ENCODE data around the gene SLC44A3. TPM values are rescaled to one million over a fixed set of nuclear protein-coding genes. Genes with fewer than 3 reads are reported as not detected.

Gene SLC44A3, protein sequence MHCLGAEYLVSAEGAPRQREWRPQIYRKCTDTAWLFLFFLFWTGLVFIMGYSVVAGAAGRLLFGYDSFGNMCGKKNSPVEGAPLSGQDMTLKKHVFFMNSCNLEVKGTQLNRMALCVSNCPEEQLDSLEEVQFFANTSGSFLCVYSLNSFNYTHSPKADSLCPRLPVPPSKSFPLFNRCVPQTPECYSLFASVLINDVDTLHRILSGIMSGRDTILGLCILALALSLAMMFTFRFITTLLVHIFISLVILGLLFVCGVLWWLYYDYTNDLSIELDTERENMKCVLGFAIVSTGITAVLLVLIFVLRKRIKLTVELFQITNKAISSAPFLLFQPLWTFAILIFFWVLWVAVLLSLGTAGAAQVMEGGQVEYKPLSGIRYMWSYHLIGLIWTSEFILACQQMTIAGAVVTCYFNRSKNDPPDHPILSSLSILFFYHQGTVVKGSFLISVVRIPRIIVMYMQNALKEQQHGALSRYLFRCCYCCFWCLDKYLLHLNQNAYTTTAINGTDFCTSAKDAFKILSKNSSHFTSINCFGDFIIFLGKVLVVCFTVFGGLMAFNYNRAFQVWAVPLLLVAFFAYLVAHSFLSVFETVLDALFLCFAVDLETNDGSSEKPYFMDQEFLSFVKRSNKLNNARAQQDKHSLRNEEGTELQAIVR
- polyA plus RNA-seq (0.28 TPM in 1 of 2 replicates, not detected in the other), polyA minus RNA-seq (not detected in 2 replicates)

DNA sequence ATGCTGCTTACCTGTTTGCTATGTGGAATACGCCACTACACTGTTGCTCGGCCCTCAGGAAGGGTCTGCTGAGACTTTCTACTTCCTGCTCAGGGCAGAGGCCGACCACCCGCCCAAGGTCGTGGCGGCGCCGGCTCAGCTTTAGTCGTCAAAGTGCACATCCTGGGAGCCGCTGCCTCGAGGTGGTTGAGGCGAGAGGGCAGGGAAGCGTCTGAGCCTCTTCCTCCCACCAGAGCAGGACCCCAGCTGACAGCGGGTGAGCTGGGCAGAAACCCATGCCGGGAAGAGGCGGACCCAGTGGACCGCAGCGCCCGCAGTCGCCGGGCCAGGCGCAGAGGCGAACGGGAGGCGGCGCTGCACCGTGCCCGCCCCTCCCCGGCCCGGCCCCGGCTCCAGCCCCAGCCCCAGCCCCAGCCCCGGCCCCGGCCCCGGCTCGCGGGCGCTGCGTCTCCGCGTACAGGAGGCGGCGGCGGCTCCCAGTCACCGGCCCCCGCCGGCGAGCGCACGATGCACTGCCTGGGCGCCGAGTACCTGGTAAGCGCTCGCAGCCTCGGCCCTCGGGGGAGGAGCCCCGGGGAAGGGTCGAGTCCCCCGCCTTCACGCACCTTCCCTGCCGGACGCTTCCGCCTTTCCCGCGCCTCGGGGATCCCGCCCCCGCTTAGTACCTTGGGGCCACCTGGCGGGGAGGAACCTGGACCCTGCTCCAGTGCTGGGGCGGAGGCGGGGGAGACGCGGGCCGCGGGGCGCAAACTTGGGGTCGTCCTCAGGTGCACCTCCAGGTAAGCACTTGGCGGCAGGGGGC lies at the start of gene SLC44A3:
TSS of gene SLC44A3 (plus strand) at position 413 of the 802 bp plus-strand sequence. CDS start at position 508, 95 bp downstream.
- Histone ChIP-seq H3K79me2 (replicated peaks; ENCODE audit: insufficient read depth, low read length) (no peaks in the 10 kb centered on the region), H3K27ac (ENCODE audit: low read length) (no peak within 1 kb of the TSS), H3K4me3 (ENCODE audit: low read length) (peak within 1 kb of the TSS; percentile 66), H3F3A (ENCODE audit: insufficient read depth, low read length, poor library complexity, severe bottlenecking) (no peaks in the 10 kb centered on the region), H3K9me2 (ENCODE audit: insufficient read depth, low read length) (no peaks in the 10 kb centered on the region), H2AFZ (ENCODE audit: low read depth, low read length) (no peak within 1 kb of the TSS), H3K9ac (ENCODE audit: low read length) (peak within 1 kb of the TSS; percentile 21), H3K9me3 (ENCODE audit: low read length) (no peaks in the 10 kb centered on the region), H3K27me3 (ENCODE audit: insufficient read depth, low read depth, low read length) (peaks cover 15% of the 10 kb centered on the region), H3K36me3 (ENCODE audit: insufficient read depth, low read length) (no peaks in the 10 kb centered on the region), H3K4me2 (ENCODE audit: low read length) (no peak within 1 kb of the TSS), H4K20me1 (ENCODE audit: insufficient read depth) (no peaks in the 10 kb centered on the region)
- no peak for TF ChIP-seq EZH2 (IDR thresholded peaks at IDR 0.05; ENCODE audit: borderline replicate concordance, insufficient read depth, low read length, poor library complexity, severe bottlenecking)
- no peak for TF ChIP-seq TAF1 (IDR thresholded peaks at IDR 0.05; ENCODE audit: low read depth)
- no peak for TF ChIP-seq EP300 (conservative IDR thresholded peaks at IDR 0.05; ENCODE audit: poor library complexity, severe bottlenecking)
- no peak for TF ChIP-seq POLR2AphosphoS5 (IDR thresholded peaks at IDR 0.05)
- TF ChIP-seq, protein P1, sequence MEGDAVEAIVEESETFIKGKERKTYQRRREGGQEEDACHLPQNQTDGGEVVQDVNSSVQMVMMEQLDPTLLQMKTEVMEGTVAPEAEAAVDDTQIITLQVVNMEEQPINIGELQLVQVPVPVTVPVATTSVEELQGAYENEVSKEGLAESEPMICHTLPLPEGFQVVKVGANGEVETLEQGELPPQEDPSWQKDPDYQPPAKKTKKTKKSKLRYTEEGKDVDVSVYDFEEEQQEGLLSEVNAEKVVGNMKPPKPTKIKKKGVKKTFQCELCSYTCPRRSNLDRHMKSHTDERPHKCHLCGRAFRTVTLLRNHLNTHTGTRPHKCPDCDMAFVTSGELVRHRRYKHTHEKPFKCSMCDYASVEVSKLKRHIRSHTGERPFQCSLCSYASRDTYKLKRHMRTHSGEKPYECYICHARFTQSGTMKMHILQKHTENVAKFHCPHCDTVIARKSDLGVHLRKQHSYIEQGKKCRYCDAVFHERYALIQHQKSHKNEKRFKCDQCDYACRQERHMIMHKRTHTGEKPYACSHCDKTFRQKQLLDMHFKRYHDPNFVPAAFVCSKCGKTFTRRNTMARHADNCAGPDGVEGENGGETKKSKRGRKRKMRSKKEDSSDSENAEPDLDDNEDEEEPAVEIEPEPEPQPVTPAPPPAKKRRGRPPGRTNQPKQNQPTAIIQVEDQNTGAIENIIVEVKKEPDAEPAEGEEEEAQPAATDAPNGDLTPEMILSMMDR (IDR thresholded peaks at IDR 0.05; ENCODE audit: poor library complexity, severe bottlenecking) = peak; percentile 36
- TF ChIP-seq, protein P2, sequence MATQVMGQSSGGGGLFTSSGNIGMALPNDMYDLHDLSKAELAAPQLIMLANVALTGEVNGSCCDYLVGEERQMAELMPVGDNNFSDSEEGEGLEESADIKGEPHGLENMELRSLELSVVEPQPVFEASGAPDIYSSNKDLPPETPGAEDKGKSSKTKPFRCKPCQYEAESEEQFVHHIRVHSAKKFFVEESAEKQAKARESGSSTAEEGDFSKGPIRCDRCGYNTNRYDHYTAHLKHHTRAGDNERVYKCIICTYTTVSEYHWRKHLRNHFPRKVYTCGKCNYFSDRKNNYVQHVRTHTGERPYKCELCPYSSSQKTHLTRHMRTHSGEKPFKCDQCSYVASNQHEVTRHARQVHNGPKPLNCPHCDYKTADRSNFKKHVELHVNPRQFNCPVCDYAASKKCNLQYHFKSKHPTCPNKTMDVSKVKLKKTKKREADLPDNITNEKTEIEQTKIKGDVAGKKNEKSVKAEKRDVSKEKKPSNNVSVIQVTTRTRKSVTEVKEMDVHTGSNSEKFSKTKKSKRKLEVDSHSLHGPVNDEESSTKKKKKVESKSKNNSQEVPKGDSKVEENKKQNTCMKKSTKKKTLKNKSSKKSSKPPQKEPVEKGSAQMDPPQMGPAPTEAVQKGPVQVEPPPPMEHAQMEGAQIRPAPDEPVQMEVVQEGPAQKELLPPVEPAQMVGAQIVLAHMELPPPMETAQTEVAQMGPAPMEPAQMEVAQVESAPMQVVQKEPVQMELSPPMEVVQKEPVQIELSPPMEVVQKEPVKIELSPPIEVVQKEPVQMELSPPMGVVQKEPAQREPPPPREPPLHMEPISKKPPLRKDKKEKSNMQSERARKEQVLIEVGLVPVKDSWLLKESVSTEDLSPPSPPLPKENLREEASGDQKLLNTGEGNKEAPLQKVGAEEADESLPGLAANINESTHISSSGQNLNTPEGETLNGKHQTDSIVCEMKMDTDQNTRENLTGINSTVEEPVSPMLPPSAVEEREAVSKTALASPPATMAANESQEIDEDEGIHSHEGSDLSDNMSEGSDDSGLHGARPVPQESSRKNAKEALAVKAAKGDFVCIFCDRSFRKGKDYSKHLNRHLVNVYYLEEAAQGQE (IDR thresholded peaks at IDR 0.05; ENCODE audit: borderline replicate concordance) = no peak
- no peak for TF ChIP-seq MXI1 (conservative IDR thresholded peaks at IDR 0.05; ENCODE audit: poor library complexity, severe bottlenecking)

DNA sequence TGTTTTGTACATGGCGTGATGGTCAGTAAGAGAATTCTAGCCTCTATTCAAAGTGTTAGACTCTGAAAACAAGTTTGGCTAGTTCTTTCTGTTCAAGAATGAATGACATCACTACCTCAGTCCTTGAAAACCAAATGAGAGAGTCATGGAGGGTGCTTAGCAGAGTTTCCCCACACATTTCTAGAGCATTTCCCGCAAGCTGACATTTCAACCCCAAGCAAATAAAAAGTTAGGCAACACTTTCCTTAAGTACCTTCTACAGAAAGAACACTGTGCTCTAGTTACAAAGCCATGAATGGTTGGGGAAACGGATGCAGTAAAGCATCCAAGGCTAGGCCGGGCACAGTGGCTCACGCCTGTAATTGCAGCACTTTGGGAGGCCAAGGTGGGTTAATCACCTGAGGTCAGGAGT lies 47.9 kb upstream of the SLC44A3 start:
- Histone ChIP-seq H3K4me2 (ENCODE audit: low read length) (no peak overlapping the region), H4K20me1 (ENCODE audit: insufficient read depth) (no peaks in the 10 kb centered on the region), H3F3A (ENCODE audit: insufficient read depth, low read length, poor library complexity, severe bottlenecking) (no peaks in the 10 kb centered on the region), H3K27ac (ENCODE audit: low read length) (no peak overlapping the region), H3K79me2 (replicated peaks; ENCODE audit: insufficient read depth, low read length) (no peaks in the 10 kb centered on the region), H3K9me3 (ENCODE audit: low read length) (peaks cover 5% of the 10 kb centered on the region), H3K9me2 (ENCODE audit: insufficient read depth, low read length) (no peaks in the 10 kb centered on the region), H3K4me3 (ENCODE audit: low read length) (no peak overlapping the region), H3K9ac (ENCODE audit: low read length) (no peak overlapping the region), H2AFZ (ENCODE audit: low read depth, low read length) (no peak overlapping the region), H3K27me3 (ENCODE audit: insufficient read depth, low read depth, low read length) (no peaks in the 10 kb centered on the region), H3K36me3 (ENCODE audit: insufficient read depth, low read length) (no peaks in the 10 kb centered on the region)
- TF ChIP-seq TAF1 (IDR thresholded peaks at IDR 0.05; ENCODE audit: low read depth) (no peak), POLR2AphosphoS5 (IDR thresholded peaks at IDR 0.05) (no peak), MXI1 (conservative IDR thresholded peaks at IDR 0.05; ENCODE audit: poor library complexity, severe bottlenecking) (no peak), EZH2 (IDR thresholded peaks at IDR 0.05; ENCODE audit: borderline replicate concordance, insufficient read depth, low read length, poor library complexity, severe bottlenecking) (no peak), SMC3 (conservative IDR thresholded peaks at IDR 0.05; ENCODE audit: poor library complexity) (no peak), RAD21 (conservative IDR thresholded peaks at IDR 0.05) (no peak), EP300 (conservative IDR thresholded peaks at IDR 0.05; ENCODE audit: poor library complexity, severe bottlenecking) (no peak)
- TF ChIP-seq, protein P1 (IDR thresholded peaks at IDR 0.05; ENCODE audit: poor library complexity, severe bottlenecking) = no peak
- TF ChIP-seq, protein P2 (IDR thresholded peaks at IDR 0.05; ENCODE audit: borderline replicate concordance) = no peak
